ENCODE results near the gene ZP2.
"Not testable (repeated sequence)": the region's sequence is repeated elsewhere in the genome, so short reads cannot be mapped to it uniquely, and the experiment has no call there.

ZP2 gene

DNA sequence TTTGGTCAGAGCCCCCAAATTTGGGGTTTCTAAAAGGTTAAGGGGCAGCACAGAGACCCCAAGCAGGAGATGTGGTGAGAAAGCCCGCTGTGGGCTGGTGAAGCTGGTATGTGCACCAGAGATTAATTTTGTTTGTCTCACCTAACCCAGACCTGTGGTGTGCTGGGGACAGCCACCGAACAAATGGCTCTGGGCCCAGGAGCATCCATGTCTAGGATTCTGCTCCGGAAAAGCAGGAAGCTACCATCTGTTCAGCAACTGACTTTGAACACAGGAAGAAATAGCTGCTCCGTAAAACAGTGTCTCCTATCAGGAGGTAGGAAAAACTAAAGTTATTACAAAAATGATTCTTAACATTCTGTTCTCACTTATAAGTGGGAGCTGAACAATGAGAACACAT, 2.7 kb upstream of the ZP2 start:
- DNase-seq (ENCODE audit: low spot score): no peak

DNA sequence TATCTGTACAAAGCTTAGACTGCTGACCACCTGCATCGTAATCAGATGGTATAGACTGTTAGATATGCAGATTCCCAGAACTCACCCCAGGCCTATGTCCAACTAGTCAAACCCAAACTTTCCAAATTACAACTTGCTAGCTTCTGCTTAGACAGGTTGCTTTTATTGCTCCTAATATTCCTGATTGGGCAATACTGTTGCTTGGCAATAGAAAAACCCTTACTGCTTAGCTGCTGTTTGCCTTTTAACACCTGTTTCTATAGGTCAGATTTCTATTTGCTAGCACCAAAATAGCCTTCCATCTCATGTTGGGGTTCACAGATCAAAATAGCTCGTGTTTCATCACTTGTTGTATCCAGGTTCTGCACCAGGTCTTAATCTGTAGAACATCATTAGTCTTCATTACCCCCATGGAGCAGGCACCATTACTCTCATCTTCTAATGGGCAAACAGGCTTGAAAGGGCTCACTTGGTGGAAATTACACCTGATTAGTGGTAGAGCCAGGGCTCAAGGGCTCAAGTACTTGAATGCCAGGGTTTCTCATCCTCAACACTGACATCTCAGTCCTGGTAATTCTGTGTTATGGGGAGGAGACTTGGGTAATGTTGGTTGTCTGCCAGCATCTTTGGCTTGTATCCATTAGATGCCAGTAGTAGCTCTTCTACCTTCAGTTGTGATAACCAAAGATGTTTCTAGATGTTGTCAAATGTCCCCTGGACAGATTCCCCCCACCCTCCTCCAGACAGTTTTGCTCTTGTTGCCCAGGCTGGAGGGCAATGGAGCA, 2.7 kb downstream of the ZP2 start:
- no peak for DNase-seq (ENCODE audit: low spot score)

DNA sequence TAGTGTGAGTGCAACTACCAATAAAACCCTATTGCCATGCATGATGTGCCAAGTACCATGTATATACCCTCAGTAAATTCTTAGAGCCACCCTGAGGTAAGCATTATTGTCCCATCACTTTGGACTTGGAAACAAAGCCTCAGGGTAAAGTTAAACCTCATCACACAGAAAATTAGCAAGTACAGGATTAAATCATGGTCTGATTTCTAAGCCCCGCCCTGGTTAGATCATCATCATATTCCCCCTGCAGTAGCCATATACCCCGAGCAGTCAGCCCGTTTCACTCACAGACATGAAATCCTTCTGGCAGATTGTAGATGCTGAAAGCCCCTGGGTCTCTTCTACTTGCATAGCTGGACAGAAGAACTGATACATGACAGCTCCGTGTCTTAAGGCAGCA, 4.8 kb downstream of the ZP2 start:
- DNase-seq (ENCODE audit: low spot score): no peak

DNA sequence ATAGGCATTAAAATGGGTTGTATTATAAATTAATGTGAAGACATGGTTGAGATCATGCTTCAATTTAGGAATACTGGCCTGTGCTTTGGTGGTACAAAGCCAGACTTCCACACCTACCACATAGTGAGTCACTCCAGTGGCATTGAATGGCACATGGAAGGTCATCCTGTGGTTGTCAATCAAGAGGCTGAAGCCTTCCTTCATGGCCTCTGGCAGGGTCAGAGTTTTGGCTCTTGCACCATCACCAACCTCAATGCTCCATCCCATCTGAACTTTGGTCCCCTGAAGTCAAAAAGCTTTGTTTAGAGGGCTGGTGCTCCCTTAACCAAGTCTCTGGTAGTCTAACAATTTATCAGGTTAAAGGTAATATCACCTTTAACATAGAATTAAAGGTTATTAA, 6.1 kb downstream of the ZP2 start:
- no peak for DNase-seq (ENCODE audit: low spot score)

DNA sequence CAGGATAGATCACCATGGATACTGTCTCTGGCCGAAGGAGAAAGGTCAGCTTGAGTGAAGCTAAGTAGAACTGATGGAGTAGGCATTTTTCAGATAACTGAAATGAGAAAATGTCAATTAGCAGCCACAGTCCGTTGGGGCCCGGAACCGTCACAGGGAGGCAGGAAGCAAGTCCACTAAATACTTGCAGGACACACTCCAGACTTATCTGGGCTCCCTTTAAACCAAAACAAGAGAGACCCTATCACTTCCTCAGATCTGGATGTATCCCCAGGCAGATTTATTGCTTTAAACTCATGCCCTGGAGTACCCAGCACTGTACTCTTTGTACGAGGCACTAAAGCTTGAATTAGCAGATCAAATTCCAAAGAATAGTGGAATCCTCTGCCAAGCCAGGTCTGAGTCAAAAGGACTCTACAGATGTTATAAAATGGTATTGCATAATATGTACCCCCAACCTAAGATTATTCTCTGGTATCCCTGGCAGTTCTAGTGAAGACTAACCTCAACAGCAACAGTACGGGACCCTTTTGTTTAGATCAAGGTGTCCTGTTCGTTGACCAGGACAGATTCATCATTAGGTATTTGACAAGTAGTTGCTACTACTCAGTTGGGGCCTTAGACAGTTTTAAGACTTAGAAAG, 8.1 kb downstream of the ZP2 start:
- no peak for DNase-seq (ENCODE audit: low spot score)

DNA sequence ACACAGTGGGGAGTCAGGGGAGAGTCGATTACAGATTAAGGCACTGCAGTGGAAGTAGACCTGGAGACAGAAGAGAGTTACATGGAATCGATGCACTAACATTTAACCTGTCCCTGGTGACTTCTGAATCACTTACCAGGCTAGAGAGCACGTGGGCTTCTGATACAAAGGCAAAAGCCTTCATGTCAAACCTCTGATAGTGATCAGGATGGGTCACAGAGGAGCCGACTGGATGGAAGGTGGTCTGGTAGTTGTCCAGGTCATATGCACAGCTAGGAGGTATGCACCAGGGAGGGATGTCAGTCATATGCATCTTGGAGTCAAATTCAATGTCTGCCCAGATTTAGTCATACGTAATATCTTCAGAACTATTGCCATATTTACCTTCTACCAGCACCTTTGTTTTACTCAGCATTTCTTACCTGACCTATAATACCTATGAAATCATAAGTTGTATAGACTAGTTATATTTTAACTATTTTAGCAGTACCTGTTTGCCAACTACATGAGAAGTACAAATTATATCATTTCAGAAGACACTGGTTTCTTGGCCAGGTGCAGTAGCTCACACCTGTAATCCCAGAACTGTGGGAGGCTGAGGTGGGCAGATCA, 11.7 kb downstream of the ZP2 start:
- DNase-seq (ENCODE audit: low spot score): no peak

DNA sequence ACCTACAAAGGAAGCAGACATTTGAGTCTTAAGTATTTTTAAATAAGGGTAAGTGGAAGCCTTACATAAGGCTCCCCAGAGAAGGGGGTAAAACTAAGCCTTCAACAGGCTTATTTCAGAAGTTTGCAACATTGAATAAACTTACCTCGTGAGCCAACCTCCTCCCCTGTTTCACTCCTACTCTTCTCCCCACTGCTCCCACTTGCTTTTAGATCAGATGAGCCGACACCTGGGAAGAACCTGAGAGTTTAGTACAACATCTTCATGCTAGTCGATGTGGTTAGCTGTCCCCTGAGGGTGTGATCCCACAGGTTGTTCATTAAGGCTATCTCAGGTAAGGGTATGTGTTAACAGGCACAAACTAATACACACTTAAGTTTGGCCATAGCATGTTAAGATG, 13.8 kb downstream of the ZP2 start:
- DNase-seq (ENCODE audit: low spot score): no peak

DNA sequence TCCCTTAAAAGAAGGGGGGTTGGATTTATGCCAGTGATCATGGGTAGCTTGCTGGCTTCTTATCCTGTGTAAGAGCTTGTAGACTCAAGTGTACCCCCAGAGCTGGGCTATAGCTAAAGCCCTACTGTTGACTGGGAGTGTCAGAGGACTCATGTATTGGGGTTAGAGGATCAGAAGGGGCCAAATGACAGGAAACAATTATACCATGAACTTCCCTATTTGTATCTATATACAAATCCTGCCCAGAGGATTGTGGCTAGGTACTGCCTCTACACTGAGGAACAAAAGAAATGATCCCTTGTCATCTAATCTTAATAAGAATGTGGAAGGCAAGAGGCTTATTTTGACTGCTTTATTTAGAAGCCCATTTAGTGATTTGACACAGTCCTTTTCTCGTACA, 14.3 kb downstream of the ZP2 start:
- DNase-seq (ENCODE audit: low spot score): no peak

DNA sequence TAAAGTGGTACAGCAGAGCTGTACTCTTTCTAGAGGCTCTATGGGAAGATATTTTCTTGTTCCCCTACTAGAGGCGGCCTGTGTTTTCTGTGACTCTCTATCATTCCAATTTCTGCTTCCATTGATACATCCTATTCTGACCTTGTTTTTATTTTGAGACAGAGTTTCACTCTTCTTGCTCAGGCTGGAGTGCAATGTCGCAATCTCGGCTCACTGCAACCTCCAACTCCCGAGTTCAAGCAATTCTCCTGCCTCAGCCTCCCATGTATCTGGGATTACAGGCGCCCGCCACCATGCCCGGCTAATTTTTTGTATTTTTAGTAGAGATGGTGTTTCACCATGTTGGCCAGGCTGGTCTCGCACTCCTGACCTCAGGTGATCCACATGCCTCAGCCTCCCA, 16.0 kb downstream of the ZP2 start:
- not testable (repeated sequence) for DNase-seq (ENCODE audit: low spot score)

DNA sequence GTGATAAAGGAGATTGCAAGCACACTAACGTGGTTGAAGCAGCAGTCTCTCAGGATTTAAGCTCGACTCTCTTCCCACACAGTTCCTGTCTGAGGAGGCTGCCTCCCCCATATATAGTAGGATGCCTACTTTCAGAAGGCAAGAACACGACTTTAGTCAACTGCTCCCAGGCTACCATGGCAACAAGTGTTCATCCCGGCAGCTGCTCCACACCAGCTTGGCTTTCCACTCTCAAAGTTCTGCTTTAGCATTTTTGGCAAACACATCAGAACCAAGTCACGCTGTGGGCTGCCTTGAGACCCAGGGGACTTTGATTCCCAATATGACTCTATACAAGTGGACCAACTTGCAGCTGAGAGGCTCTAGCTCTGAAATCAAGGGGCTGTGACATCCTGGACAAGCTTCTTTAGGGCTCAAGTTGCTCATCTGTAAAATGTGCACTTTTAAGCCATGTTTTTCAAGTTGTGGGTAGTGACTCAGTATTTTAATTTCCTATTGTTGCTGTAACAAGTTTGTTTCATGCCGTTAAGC, 16.5 kb downstream of the ZP2 start:
- DNase-seq (ENCODE audit: low spot score): no peak

DNA sequence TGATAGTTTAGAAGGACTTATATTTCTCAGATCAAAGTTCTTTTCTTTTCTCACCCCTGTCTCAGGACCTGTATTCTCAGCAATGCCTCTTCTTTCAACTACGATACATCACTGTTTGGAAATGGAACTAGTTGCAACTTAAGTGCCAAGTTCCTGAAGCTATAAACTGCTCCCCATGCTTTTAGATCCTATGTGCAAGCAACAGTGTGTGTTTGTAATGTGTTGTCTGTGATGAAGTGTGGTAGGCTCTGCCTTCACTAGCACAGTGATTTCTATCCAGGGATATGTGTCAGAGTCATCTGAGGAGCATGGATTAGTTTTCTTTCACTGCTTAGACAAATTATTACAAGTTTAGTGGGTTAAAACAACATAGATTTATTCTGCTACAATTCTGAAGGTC, 18.4 kb downstream of the ZP2 start:
- no peak for DNase-seq (ENCODE audit: low spot score)

DNA sequence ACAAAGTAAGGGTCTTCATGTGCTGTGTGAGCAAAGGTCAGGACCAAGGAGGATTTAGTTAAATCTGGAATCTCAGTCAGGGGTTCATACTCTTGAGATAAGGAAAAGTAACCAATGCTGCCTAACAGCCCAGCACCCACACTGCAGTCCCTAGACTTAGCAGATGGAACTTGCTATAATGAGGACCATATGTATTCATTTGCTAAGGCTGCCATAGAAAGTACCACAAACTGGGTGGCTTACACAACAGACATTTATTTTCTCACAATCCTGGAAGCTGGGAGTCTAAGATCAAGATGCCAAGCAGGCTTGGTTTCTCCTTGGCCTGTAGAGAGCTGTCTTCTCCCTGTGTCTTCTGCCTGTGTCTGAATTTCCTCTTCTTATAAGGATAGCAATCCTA, 20.8 kb downstream of the ZP2 start:
- DNase-seq (ENCODE audit: low spot score): no peak

DNA sequence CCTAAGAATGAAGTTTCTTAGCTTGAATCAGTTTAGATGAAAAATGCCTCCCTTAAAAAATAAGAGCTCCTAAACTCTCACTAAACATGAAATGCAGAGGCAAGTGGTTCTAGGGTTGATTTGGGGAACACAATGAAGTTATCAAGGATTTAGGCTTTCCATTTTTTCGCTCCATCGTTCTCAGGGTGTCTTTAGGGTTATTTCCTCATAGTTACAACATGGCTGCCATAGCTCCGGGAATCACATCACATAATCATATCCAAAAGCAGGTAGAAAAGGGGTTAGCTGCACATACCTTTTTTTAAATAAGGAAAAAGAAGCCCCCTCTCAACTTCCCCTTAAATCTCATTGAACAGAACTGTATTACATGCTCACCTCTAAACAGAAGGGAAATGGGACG, 21.4 kb downstream of the ZP2 start:
- DNase-seq (ENCODE audit: low spot score): no peak

DNA sequence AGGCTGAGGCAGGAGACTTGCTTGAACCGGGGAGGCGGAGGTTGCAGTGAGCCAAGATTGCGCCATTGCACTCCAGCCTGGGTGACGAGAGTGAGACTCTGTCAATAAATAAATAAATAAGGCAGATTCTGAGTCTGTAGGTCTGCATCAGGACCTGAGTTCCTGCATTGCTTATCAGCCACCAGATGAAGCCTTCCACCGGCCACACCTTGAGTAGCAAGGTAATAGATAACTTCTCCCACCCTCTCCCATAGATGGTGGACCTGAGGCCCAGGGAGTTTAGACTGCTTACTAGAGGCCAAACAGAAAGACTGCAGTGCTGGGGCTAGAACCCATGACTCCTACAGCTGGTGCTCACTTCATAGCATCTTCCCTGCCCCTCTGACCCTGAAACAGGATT, 22.1 kb downstream of the ZP2 start:
- DNase-seq (ENCODE audit: low spot score): no peak

DNA sequence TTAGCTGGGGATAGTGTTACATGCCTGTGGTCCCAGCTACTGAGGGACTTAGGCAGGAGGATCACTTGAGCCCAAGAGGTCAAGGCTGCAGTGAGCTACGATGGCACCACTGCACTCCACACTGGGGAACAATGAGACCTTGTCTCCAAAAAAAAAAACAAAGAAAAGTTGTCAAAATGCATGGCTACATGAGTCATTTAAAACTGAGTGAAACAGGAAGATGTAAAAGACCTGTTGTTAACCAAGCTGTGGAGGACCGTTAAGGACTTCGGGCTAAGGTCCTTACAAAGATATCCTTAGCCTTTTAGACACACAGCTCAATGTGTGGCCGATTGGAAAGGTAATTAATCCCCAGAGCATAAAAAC, 25.1 kb downstream of the ZP2 start:
- DNase-seq (ENCODE audit: low spot score): no peak

DNA sequence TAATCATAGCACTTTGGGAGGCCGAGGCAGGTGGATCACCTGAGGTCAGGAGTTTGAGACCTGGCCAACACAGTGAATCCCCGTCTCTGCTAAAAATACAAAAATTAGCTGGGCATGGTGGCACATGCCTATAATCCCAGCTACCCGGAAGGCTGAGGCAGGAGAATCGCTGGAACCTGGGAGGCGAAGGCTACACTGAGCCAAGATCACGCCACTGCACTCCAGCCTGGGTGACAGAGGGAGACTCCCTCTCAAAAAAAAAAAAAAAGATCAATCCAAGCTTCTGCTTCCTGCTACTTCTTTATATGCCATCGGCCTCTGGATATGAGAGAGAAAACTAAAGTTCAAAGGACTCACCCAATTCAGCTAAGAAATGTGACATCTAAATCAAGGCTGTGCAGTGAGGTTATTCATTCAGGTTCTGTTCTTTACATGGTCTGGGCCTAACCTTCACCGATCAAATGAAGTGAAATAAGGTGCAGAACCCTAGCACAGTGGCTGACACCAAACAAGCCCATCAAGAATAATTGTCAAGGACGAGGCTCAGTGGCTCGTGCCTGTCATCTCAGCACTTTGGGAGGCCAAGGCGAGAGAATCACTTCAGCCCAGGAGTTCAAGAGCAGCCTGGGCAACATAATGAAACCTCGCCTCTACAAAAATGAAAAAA, 25.6 kb downstream of the ZP2 start:
- no peak for DNase-seq (ENCODE audit: low spot score)

DNA sequence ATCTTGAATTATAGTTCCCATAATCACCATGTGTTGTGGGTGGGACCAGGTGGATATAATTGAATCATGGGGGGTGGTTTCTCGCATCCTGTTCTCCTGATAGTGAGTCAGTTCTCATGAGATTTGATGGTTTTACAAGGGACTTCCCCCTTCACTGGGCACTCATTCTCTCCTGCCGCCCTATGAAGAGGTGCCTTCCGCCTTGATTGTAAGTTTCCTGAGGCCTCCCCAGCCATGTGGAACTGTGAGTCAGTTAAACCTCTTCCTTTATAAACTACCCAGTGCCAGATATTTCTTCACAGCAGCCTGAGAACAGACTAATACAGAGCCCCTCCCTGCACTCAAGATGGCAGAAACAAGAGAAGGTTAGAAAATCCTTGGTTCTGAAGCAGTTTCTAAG, 26.5 kb downstream of the ZP2 start:
- no peak for DNase-seq (ENCODE audit: low spot score)

DNA sequence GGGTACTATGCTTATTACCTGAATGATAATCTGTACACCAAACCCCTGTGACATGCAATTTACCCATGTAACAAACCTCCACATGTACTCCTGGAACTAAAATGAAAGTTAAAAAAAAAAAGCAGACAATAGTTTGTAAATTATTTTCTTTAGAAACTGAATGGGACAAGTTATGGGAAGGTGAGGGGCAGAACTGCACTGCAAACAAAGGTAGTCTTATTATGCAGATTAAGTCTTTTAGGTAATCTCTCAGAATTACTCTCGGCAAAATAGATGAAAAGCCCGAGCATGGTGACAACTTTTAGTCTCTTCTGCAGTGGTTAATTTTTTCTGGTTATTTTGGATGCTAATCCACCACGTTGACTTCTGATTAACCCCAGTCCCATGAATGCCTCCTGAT, 27.4 kb downstream of the ZP2 start:
- no peak for DNase-seq (ENCODE audit: low spot score)

DNA sequence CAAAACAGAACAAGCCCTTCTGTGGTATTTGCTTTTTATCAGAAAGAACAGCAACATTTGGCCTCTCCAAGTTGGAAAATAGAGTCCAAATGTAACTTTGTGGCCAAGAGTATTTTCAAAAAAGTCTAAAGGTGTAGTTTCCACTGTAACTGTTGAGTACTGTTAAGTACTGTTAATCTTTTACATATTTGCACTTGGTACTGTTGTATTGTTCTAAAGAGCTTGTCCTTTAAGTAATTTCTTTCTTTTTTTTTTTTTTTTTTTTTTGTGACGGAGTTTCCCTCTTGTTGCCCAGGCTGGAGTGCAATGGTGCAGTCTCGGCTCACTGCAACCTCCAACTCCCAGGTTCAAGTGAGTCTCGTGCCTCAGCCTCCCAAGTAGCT, 31.4 kb downstream of the ZP2 start:
- DNase-seq (ENCODE audit: low spot score): no peak

DNA sequence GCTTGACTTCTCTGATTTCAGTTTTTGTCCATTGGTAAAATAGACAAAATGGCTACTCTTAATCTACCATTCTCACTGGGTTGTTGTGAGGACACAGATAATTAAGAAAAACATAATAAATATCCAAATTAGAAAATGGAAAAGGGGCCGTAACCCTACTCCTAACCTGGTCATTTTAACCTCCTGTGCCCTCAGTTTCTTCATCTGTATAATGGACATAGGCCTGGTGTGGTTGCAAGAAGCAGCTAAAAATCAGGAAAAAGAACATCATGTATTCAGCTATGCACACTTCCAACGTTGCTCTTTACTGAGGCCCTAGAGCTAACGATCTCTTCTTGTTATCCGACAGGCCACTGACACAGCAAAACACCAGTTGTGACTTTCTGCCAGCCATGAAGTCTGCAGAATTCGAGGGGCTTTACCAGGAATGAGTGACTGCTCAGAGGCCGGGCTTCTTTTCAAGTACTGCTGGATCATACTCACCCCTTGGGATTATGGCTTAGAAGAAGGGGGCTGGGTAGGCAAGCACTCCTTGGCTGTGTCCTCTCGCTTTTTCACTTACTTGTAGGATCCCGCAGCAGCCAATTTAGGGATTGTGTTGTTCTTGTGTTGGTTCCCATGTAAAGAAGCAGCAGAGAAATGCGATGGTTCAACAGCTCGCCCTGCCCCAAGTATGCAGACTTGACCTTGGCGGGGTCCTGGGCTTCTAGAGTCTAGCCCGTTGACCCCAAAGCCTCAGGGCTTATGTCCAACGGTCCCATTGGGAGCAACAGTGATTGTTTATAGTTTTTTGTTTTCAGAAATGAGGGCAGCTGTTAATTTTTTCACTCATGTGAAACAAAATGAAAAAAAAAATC, 32.0 kb downstream of the ZP2 start:
- DNase-seq (ENCODE audit: low spot score): no peak

DNA sequence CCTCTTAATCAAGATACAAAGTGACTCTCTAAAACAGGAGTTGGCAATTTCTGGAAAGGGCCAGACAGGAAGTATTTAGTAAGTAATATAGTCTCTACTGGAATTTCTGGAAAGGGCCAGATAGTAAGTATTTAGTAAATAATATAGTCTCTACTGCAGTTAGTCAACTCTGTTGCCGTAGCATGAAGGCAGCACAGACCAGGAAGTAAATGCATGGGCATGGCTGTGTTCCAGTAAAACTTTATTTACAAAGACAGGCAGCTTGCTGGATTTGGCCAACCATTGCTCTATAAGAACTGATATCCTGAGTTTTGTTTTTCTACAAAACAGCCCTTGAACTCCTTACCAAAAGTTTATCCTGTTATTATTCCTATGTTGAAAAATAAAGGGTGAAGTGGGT, 36.0 kb downstream of the ZP2 start:
- no peak for DNase-seq (ENCODE audit: low spot score)

DNA sequence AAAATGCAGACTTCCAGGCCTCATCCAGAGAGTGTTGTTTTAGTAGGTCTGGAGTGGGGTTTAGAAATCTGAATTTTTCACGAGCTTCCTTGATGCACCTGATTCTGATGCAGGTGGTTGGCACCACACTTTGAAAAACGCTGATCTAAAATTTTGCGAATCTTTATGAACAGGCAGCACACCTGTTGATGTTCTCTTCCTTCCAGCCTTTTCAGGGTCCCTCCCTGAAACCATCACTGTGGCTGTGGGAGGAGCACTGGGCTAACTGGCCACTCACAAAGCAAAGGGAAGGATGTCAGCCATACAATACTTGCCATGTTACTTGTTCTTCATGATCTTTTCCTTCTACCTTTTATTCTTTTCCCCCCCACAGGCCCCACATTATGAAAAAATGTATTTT, 38.7 kb downstream of the ZP2 start:
- no peak for DNase-seq (ENCODE audit: low spot score)
